GM21360 (cell line): Measurements from ENCODE around the gene TAAR6.
A peak's percentile ranks its signal among the peaks of the same experiment; 100 is the strongest.
"Not testable (repeated sequence)": the region's sequence is repeated elsewhere in the genome, so short reads cannot be mapped to it uniquely, and the experiment has no call there.

Experiments used
- ATAC-seq: cut with Tn5 transposase; IDR thresholded peaks from one replicate; pipeline ENCODE4 v1.9.1; 2021; ENCODE audit warnings: mild to moderate bottlenecking, moderate library complexity; ENCODE audit not compliant: unreplicated experiment

TAAR6 gene, protein sequence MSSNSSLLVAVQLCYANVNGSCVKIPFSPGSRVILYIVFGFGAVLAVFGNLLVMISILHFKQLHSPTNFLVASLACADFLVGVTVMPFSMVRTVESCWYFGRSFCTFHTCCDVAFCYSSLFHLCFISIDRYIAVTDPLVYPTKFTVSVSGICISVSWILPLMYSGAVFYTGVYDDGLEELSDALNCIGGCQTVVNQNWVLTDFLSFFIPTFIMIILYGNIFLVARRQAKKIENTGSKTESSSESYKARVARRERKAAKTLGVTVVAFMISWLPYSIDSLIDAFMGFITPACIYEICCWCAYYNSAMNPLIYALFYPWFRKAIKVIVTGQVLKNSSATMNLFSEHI

GRCh38 chr6:132570221-132570777, at the start of gene TAAR6:
TAAR6 (plus strand) TSS chr6:132570322; CDS start chr6:132570322, 0 bp downstream.
- ATAC-seq, result no peak

- ATAC-seq, result no peak
Observed at GRCh38 chr6:132520953-132521352, 49.2 kb upstream of the TAAR6 start.

DNA sequence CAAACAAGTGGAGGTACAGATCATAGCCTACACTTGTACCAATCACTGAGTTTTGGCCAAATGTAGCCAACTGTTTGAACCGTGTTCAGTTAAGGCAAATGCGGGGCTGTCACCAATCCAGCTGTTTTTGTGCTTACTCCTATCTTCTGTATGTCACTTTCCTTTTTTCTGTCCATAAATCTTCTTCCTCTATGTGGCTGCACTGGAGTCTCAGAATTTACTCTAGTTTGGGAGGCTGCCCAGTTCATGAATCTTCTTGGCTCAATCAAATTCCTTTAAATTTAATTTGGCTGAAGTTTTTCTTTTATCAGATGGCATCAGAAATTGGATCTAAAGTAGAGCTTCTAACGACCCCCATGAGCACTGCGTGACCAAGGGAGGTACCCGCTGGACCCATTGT, 45.5 kb upstream of the TAAR6 start:
- ATAC-seq, result no peak

DNA sequence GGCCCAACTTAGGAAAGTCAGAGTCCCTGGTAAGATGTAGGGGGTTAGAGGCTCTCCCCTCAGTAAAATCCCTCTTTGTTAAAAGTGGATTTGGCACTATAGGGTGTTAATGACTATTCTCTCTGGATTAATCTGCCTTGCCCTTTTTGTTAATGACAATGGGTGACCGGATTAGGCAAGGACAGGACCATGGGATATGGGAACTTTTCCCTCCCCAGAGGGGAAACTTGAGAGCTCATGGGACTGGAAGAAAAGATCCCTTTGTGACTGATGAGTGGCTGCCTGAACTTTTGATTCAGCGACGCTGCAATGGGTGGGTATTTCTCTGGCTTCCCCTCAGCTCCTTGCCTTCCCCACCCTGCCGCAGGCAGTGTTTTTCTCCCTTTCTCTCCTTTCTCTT, 44.3 kb upstream of the TAAR6 start:
- ATAC-seq, result no peak

DNA sequence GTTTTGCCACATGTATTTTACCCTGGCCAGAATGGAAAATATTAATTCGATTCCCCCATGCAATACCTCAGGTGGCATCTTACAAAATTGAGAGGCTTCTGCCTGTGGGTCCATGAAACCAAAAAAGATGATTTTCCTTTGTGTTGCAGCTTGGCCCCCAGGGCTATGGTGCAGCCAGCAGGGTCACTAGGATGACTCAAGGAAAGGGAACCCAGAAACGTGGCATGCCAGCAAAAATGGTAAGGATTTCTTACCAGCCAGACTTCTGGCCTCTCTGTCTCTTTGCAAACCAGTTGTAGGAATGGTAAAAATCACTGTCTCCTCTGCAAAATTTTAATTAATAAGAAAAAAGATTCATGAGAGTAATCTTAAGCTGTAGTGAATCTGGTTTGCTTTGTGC, 43.7 kb upstream of the TAAR6 start:
- ATAC-seq, result no peak

DNA sequence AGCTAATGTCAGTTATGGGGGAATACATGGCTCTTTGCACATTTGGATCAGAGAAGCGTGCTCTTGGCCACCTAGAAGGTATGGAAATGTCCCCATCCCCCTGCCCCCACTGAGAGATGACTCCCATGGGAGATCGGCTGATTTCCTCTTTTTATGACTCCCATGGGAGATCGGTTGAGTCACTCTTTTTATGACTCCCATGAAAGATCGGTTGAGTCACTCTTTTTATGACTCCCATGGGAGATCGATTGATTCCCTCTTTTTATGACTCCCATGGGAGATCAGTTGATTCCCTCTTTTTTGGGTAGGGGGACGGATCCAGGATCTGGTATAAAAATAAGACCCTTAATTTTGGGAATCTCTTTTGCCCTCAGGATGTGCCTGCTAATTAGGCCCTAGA, 42.3 kb upstream of the TAAR6 start:
- no peak for ATAC-seq

DNA sequence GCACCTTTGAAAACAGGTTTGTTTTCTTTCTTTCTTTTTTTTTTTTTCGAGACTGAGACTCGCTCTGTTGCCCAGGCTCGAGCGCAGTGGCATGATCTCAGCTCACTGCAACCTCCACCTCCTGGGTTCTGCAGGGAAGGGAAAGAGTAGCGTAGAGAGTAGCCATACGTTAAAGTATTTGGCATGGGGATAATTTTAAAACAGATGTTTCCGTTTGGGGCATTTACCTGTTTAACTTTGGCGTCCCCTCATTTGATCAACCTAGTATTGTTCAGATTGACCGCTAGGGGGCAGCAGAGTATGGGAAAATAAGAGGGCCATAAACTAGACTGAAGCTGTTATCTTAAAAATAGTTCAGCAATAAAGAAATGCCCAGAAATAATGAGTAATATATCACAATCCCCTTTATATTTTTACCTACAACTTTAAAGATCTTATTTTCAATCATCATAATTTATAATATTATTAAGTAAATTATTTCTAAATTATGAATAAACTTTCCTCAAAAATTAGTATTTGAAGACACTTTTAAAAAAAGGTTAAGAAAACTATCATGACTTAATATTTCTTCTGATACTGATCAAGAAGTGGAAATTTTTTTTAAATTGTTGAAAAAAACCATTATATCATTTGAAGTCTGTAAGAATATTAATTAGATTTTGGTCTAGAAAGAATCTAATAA, 39.7 kb upstream of the TAAR6 start:
- ATAC-seq, result peak; percentile 86

- not testable (repeated sequence) for ATAC-seq
Observed at GRCh38 chr6:132534546-132534945, 35.6 kb upstream of the TAAR6 start.

- no peak for ATAC-seq
Observed at GRCh38 chr6:132537145-132537544, 33.0 kb upstream of the TAAR6 start.

GRCh38 chr6:132537977-132538376, 32.1 kb upstream of the TAAR6 start, which contains the start of gene TAAR9:
TAAR9 (plus strand) TSS chr6:132538277; CDS start chr6:132538290, 13 bp downstream.
- no peak for ATAC-seq

DNA sequence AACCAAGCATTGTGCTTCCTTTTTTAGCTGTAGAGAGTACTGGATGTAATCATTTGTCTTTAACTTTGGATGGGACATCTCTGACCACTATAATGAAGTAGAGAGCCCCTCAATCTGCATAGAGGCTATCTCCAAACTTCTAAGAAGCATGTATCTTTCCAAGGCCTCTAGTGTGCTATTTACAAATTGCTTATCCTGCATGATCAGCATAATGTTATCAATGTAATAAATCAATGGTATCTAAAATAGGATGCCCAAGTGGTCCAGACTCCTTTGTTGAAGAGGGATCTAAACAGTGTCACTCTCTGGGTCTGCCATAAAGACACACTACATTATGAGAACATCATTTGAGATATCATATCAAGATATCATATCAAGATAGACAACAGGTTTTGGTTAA, 25.3 kb upstream of the TAAR6 start:
- ATAC-seq, result no peak

DNA sequence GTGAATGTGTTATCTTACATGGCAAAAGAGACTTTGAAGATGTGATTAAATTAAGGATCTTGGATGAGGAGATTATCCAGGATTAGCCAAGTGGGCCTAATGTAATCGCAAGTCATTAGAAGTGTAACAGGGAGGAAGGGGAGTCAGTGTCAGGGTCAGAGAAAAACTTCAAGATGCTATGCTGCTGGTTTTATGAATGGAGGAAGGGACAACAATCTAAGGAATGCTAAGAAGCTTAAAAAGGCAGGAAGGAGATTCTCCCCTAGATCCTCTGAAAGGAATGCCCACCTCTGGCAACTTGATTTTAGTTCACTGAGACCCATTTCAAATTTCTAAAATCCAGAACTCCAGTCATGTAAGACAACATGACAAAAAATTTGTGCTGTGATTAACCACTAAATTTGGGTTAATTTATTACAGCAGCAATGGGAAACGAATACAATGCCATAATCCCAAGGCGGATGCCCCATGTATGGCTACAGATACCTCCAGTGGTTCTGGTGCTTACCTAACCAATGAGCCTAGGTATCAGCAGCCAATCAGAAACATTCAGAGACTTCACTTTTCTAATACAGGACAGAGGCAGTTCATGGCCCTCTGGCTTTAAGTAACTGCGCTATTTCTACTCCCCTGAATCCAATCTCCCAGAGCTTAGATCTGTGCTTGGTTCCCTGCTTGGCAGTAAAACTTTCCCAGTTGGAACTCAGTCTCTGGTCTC, 21.2 kb upstream of the TAAR6 start:
- no peak for ATAC-seq

DNA sequence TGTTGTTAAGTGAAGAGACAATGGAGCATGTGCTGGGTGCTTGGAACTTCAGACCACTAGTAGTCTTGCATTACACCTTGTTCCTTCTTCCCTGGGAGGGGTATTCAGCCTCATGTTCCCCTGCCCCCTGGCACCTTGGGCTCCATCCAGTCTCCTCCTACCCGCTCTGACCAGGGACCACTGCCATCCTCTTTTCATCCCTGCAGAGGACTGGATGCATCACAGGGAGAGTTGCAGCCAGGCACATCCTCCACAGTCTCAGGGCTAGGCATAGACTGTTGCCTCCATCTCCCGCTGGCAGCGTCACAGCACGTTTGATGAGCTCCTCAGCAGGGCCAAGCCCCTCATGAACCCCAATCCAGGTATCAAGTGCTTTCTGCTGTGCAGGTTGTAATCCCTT, 18.9 kb upstream of the TAAR6 start:
- ATAC-seq, result no peak

GRCh38 chr6:132552372-132552771, 17.8 kb upstream of the TAAR6 start, which contains the start of gene TAAR8:
TAAR8 (plus strand) TSS chr6:132552672; CDS start chr6:132552693, 21 bp downstream.
- ATAC-seq, result no peak

- not testable (repeated sequence) for ATAC-seq
Observed at GRCh38 chr6:132560087-132560486, 10.0 kb upstream of the TAAR6 start.

- no peak for ATAC-seq
Observed at GRCh38 chr6:132566404-132566803, 3.7 kb upstream of the TAAR6 start.

- ATAC-seq, result no peak
Observed at GRCh38 chr6:132567566-132567965, 2.6 kb upstream of the TAAR6 start.

GRCh38 chr6:132568611-132569010, 1.5 kb upstream of the TAAR6 start:
- no peak for ATAC-seq

DNA sequence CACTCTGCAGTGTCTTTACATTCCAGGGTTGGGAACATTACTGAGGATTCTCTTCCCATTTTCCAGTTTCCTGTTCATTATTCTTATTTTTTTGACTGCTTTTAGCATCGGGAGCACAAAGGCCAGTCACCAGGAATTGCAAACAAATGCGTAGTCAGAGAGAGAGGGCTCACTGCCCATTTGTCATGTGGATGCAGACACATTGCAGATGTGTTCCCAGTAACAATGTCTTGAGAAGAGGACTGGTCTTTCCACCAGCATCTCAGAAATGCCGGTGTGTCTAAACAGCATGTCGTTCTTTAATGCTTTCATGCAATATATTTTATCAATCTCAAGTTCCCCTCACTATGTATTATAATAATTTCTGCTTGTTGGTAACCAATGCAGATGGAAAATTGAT, 952 bp upstream of the TAAR6 start:
- no peak for ATAC-seq

- no peak for ATAC-seq
Observed at GRCh38 chr6:132571774-132572173, 1.7 kb downstream of the TAAR6 start.

DNA sequence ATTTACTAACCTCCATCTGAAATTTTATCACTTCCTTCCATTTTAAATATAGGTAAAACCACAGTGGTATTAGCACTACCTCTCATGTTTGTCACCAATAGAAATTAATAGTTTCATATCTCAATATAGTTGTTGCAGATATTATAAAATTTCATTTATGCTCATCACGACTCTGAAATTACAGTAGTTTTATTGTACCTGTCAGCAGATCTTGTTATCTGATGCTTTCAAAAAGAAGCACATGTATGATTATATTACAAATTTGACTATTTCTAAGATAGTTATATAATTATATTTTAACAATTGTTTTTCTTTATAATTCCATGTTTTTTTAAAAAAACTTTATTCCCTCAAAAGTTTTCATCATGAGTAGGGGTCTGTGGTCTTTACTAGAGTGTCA, 14.6 kb downstream of the TAAR6 start:
- ATAC-seq, result no peak
